Endothelial cell (in vitro differentiated cells): ENCODE data around the gene PBRM1. TPM values are rescaled to one million over a fixed set of nuclear protein-coding genes. Genes with fewer than 3 reads are reported as not detected.

Experiments
- DNase-seq: peaks from one replicate; pipeline ENCODE4 v3.0.0; 2021; ENCODE audit warnings: low spot score
- H3K27ac Mint-ChIP-seq: one replicate; pipeline ENCODE4 v1.8.0; 2021; ENCODE audit warnings: mixed read lengths, inconsistent platforms; ENCODE audit not compliant: unreplicated experiment
- H3K27me3 Mint-ChIP-seq: one replicate; pipeline ENCODE4 v1.8.0; 2021; ENCODE audit warnings: mild to moderate bottlenecking, moderate library complexity, mixed read lengths, inconsistent platforms; ENCODE audit not compliant: unreplicated experiment
- H3K36me3 Mint-ChIP-seq: one replicate; pipeline ENCODE4 v1.8.0; 2021; ENCODE audit warnings: mild to moderate bottlenecking, low read depth, mixed read lengths, inconsistent platforms; ENCODE audit not compliant: unreplicated experiment
- H3K4me1 Mint-ChIP-seq: one replicate; pipeline ENCODE4 v1.8.0; 2021; ENCODE audit warnings: mild to moderate bottlenecking, mixed read lengths, inconsistent platforms; ENCODE audit not compliant: unreplicated experiment
- H3K4me3 Mint-ChIP-seq: one replicate; pipeline ENCODE4 v1.8.0; 2021; ENCODE audit warnings: mild to moderate bottlenecking, mixed read lengths, inconsistent platforms; ENCODE audit not compliant: unreplicated experiment
- H3K9me3 Mint-ChIP-seq: one replicate; pipeline ENCODE4 v1.8.0; 2021; ENCODE audit warnings: mixed read lengths, inconsistent platforms; ENCODE audit not compliant: unreplicated experiment
- total RNA-seq: library from RNA; stranded (reverse); fragmentation: NEBNext Ultra II Directional; extraction: Animal tissue kit (Norgen Biotek cat#: 25700); gene quantifications from one replicate; pipeline ENCODE4 v1.2.1, GENCODE V29; 2021; ENCODE audit not compliant: unreplicated experiment
- TF ChIP-seq, protein P1 (sequence below): fragments of 200-600 bp; sonication (generic); IDR thresholded peaks from one replicate; pipeline ENCODE4 v1.5.0; 2021; ENCODE audit warnings: antibody characterized with exemption; ENCODE audit not compliant: unreplicated experiment

PBRM1 gene
- total RNA-seq, 1 donor from 2014 or later, result 68.7 TPM

DNA sequence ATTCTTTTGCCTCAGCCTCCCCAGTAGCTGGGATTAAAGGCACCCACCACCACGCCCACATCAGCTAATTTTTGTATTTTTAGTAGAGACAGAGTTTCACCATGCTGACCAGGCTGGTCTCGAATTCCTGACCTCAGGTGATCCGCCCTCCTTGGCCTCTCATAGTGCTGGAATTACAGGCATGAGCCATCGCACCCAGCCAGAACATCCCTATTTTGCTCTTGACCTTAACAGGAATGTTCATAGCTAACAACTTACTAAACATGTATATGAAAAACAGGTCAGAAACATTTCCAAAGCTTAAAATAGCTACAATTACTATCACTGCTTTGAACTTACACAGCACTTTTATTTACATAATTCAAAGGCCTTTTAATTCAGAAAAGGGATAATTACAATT lies 115.6 kb downstream of the PBRM1 start:
- H3K27ac Mint-ChIP-seq, result no peak overlapping the region
- peaks cover 19% of the 10 kb centered on the region for H3K36me3 Mint-ChIP-seq
- DNase-seq, result no peak
- no peaks in the 10 kb centered on the region for H3K4me1 Mint-ChIP-seq
- TF ChIP-seq, protein P1, sequence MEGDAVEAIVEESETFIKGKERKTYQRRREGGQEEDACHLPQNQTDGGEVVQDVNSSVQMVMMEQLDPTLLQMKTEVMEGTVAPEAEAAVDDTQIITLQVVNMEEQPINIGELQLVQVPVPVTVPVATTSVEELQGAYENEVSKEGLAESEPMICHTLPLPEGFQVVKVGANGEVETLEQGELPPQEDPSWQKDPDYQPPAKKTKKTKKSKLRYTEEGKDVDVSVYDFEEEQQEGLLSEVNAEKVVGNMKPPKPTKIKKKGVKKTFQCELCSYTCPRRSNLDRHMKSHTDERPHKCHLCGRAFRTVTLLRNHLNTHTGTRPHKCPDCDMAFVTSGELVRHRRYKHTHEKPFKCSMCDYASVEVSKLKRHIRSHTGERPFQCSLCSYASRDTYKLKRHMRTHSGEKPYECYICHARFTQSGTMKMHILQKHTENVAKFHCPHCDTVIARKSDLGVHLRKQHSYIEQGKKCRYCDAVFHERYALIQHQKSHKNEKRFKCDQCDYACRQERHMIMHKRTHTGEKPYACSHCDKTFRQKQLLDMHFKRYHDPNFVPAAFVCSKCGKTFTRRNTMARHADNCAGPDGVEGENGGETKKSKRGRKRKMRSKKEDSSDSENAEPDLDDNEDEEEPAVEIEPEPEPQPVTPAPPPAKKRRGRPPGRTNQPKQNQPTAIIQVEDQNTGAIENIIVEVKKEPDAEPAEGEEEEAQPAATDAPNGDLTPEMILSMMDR, result no peak
- no peaks in the 10 kb centered on the region for H3K27me3 Mint-ChIP-seq
- no peaks in the 10 kb centered on the region for H3K9me3 Mint-ChIP-seq
- H3K4me3 Mint-ChIP-seq, result no peak overlapping the region

DNA sequence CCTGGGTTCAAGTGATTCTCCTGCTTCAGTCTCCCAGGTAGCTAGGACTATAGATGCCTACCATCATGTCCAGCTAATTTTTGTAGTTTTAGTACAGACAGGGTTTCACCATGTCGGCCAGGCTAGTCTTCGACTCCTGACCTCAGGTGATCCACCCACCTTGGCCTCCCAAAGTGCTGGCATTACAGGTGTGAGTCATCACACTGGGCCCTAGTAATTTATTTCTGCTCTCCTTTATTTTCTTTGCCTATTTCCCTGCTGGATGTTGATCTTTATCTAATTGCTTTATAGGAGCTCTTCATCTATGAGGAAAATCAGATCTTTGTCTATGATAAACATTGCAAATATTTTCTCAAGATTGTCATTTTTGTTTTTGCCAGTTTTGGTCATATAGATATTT lies 117.6 kb downstream of the PBRM1 start:
- Mint-ChIP-seq H3K4me1 (no peaks in the 10 kb centered on the region), H3K27ac (no peak overlapping the region), H3K4me3 (peak overlapping the region; percentile 9), H3K36me3 (peaks cover 16% of the 10 kb centered on the region), H3K9me3 (no peaks in the 10 kb centered on the region), H3K27me3 (no peaks in the 10 kb centered on the region)
- TF ChIP-seq, protein P1, result no peak
- DNase-seq, result no peak

DNA sequence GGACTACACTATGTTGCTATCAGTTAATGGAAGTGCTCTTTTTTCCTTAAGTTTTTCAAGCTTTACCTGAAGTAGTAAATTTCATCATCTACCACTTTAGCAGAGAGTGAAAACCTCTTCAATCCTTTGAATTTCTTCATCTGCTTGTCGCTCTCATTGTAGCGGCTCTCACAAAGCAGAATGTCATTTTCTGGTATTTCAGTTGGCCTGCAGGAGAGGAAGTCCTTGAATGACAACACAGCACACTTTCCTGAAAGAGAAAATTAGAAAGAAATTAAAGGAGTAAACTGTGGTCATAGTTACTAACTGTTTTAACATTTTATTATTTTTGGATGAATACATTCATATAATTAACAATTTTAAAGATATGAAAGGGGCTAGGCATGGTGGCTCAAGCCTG lies 121.7 kb downstream of the PBRM1 start:
- TF ChIP-seq, protein P1, result no peak
- DNase-seq, result no peak
- Mint-ChIP-seq H3K4me3 (no peak overlapping the region), H3K36me3 (peaks cover 27% of the 10 kb centered on the region), H3K27me3 (no peaks in the 10 kb centered on the region), H3K4me1 (no peaks in the 10 kb centered on the region), H3K9me3 (no peaks in the 10 kb centered on the region), H3K27ac (no peak overlapping the region)

DNA sequence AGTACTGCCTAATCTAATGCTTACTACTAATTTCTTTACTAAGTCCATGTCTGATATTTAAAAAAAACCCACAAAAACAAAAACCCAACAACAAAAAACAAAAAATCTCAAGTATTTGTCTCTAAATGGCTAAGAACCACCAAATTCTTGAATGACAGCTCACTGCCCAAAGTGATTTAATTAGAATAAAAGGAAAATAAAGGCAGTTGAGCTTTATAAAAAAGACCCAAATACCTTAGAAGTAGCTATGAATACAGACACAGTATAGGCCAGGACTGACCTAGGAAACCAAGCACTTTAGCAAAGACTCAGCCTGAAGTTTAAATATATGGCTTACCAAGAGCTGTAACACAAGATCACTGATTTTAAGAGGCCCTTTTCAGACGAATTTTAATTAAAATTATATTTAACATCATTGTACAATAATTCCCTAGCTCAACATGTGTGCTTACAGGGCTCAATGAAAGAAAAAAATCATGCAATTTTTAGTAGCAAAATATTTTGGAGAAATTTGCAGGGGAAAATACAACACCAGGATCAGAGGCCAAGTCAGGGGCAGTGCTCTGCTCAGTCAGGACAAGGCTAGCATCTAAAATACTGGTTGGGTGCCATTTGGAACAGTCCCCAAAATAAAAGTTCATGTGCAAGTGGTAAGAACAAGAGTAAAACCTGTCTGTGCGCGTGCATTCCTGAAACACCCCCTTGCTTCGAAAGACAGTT lies 124.5 kb downstream of the PBRM1 start:
- no peak for DNase-seq
- TF ChIP-seq, protein P1, result no peak

DNA sequence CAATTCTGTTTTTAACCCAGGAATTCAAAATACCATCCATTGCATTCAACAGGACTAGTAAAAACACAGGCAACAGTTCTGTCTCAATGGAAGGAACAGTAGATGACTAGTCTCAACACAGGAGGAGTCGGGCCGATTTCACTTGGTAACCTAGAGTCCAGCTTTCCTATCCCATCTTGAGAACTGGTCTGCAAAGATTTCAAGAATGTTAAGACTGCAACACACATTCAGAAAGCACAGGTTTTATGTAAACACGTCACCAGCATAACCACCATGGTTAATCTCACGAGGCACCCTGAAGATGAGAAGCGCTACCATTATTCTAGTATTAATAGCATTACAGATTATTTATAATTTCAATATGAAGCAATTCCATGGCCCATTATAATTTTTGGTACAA lies 127.3 kb downstream of the PBRM1 start:
- Mint-ChIP-seq H3K27ac (no peak overlapping the region), H3K36me3 (peaks cover 34% of the 10 kb centered on the region), H3K4me1 (no peaks in the 10 kb centered on the region), H3K27me3 (no peaks in the 10 kb centered on the region), H3K4me3 (no peak overlapping the region), H3K9me3 (no peaks in the 10 kb centered on the region)
- TF ChIP-seq, protein P1, result no peak
- no peak for DNase-seq

More for the DNA sequence above, 124.5 kb downstream of the PBRM1 start:
- H3K27ac Mint-ChIP-seq, result no peak overlapping the region
- H3K9me3 Mint-ChIP-seq, result no peaks in the 10 kb centered on the region
- H3K36me3 Mint-ChIP-seq, result peaks cover 28% of the 10 kb centered on the region
- H3K27me3 Mint-ChIP-seq, result no peaks in the 10 kb centered on the region
- H3K4me1 Mint-ChIP-seq, result no peaks in the 10 kb centered on the region
- no peak overlapping the region for H3K4me3 Mint-ChIP-seq
